ENCODE data around the gene SLC38A7. TPM values are rescaled to one million over a fixed set of nuclear protein-coding genes. Genes with fewer than 3 reads are reported as not detected.

SLC38A7 gene
- total and polyA plus RNA-seq, 2 of the 13 experiments (the other 11 are each of a cell fraction or from before 2014, with no cell fraction given): 13.2 to 14.1 TPM

DNA sequence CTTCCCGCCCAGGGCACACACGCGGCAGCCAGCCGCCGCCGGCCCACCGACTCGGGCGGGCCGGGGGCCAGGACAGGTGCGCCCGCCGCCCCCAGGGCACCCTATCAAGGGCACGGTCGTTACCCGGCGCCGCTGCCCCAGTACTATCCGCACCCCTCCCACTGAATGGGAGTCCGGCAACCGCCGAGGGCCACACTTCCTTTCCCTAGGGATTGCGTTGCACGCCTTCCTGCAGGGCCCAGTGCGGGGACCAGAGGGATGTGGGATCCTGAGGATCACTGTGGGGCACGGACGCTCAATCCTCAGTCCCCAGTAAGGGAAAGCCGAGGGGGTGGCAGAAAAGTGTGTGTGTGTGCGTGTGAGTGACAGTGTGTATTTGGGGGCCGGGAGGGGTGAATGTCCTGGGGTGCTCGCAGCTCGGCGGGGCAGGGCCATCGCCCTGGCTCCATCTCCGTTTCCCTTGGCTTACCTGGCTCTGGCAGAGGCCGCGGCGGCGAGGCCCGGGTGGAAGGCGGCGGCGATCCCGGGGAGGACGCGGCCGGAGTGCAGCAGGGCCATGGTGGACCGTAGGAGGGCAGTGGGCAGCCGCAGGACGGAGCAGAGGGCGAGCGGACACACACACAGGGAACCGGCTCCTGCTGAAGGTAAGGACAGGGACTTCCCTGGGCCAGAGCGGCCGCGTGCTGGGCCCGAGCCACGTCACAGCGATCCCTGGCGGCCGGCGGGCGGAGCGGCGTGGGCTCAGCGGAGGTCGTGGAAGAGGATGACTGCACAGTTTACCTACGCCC lies 49.3 kb upstream of the SLC38A7 start, which contains the start of gene GOT2 (continued):
- TF ChIP-seq TGIF2 (CRISPR knock-in tag; IDR thresholded peaks at IDR 0.05): peak; percentile 95
- peak; percentile 94 for TF ChIP-seq NFE2 (CRISPR knock-in tag; IDR thresholded peaks at IDR 0.05)
- TF ChIP-seq, protein P1, sequence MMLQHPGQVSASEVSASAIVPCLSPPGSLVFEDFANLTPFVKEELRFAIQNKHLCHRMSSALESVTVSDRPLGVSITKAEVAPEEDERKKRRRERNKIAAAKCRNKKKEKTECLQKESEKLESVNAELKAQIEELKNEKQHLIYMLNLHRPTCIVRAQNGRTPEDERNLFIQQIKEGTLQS (CRISPR knock-in tag; IDR thresholded peaks at IDR 0.05): peak; percentile 56
- TF ChIP-seq WIZ (CRISPR knock-in tag; IDR thresholded peaks at IDR 0.05): peak; percentile 91; the same call in 1 of the 2 replicates
- no peak for TF ChIP-seq REXO4 (CRISPR knock-in tag; IDR thresholded peaks at IDR 0.05; ENCODE audit: borderline replicate concordance)
- TF ChIP-seq NFKB2 (CRISPR knock-in tag; IDR thresholded peaks at IDR 0.05; ENCODE audit: borderline replicate concordance): peak; percentile 97
- no peak for TF ChIP-seq PHB2 (IDR thresholded peaks at IDR 0.05; ENCODE audit: partially characterized antibody)
- TF ChIP-seq, protein P2, sequence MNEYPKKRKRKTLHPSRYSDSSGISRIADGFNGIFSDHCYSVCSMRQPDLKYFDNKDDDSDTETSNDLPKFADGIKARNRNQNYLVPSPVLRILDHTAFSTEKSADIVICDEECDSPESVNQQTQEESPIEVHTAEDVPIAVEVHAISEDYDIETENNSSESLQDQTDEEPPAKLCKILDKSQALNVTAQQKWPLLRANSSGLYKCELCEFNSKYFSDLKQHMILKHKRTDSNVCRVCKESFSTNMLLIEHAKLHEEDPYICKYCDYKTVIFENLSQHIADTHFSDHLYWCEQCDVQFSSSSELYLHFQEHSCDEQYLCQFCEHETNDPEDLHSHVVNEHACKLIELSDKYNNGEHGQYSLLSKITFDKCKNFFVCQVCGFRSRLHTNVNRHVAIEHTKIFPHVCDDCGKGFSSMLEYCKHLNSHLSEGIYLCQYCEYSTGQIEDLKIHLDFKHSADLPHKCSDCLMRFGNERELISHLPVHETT (CRISPR knock-in tag; conservative IDR thresholded peaks at IDR 0.05): peak; percentile 70; the same call in 1 of the 2 replicates
- TF ChIP-seq GATAD2A (CRISPR knock-in tag; IDR thresholded peaks at IDR 0.05): peak; percentile 88
- peak; percentile 51; the same call in 1 of the 2 replicates for TF ChIP-seq ZNF749 (CRISPR knock-in tag; IDR thresholded peaks at IDR 0.05; ENCODE audit: borderline replicate concordance)
- TF ChIP-seq PHF5A (CRISPR knock-in tag; IDR thresholded peaks at IDR 0.05; ENCODE audit: low read depth, unreplicated experiment): peak; percentile 83
- 0 out of 2 replicates have a peak, but pooled peaks have one; percentile 22 for TF ChIP-seq ZNF75D (CRISPR knock-in tag; IDR thresholded peaks at IDR 0.05; ENCODE audit: borderline replicate concordance)
- TF ChIP-seq XRCC5 (optimal IDR thresholded peaks at IDR 0.05; ENCODE audit: low read length): peak; percentile 99
- TF ChIP-seq, protein P3, sequence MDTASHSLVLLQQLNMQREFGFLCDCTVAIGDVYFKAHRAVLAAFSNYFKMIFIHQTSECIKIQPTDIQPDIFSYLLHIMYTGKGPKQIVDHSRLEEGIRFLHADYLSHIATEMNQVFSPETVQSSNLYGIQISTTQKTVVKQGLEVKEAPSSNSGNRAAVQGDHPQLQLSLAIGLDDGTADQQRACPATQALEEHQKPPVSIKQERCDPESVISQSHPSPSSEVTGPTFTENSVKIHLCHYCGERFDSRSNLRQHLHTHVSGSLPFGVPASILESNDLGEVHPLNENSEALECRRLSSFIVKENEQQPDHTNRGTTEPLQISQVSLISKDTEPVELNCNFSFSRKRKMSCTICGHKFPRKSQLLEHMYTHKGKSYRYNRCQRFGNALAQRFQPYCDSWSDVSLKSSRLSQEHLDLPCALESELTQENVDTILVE (CRISPR knock-in tag; IDR thresholded peaks at IDR 0.05): peak; percentile 91
- peak; percentile 76; the same call in 1 of the 2 replicates for TF ChIP-seq ZNF235 (CRISPR knock-in tag; IDR thresholded peaks at IDR 0.05; ENCODE audit: borderline replicate concordance)
- TF ChIP-seq, protein P4, sequence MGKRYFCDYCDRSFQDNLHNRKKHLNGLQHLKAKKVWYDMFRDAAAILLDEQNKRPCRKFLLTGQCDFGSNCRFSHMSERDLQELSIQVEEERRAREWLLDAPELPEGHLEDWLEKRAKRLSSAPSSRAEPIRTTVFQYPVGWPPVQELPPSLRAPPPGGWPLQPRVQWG (CRISPR knock-in tag; IDR thresholded peaks at IDR 0.05; ENCODE audit: borderline replicate concordance, low read depth): no peak
- TF ChIP-seq FOXA1 (IDR thresholded peaks at IDR 0.05): no peak
- TF ChIP-seq FOXA1 (CRISPR knock-in tag; IDR thresholded peaks at IDR 0.05): peak; percentile 74
- TF ChIP-seq, protein P5, sequence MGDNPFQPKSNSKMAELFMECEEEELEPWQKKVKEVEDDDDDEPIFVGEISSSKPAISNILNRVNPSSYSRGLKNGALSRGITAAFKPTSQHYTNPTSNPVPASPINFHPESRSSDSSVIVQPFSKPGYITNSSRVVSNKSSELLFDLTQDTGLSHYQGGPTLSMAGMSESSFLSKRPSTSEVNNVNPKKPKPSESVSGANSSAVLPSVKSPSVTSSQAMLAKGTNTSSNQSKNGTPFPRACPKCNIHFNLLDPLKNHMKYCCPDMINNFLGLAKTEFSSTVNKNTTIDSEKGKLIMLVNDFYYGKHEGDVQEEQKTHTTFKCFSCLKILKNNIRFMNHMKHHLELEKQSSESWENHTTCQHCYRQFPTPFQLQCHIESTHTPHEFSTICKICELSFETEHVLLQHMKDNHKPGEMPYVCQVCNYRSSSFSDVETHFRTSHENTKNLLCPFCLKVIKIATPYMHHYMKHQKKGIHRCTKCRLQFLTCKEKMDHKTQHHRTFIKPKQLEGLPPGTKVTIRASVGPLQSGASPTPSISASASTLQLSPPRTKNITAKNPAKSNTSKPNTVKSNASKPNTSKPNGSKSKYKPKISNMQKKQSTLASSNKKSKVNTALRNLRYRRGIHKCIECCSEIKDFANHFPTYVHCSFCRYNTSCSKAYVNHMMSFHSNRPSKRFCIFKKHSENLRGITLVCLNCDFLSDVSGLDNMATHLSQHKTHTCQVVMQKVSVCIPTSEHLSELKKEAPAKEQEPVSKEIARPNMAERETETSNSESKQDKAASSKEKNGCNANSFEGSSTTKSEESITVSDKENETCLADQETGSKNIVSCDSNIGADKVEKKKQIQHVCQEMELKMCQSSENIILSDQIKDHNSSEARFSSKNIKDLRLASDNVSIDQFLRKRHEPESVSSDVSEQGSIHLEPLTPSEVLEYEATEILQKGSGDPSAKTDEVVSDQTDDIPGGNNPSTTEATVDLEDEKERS (CRISPR knock-in tag; IDR thresholded peaks at IDR 0.05): peak; percentile 96
- TF ChIP-seq, protein P6, sequence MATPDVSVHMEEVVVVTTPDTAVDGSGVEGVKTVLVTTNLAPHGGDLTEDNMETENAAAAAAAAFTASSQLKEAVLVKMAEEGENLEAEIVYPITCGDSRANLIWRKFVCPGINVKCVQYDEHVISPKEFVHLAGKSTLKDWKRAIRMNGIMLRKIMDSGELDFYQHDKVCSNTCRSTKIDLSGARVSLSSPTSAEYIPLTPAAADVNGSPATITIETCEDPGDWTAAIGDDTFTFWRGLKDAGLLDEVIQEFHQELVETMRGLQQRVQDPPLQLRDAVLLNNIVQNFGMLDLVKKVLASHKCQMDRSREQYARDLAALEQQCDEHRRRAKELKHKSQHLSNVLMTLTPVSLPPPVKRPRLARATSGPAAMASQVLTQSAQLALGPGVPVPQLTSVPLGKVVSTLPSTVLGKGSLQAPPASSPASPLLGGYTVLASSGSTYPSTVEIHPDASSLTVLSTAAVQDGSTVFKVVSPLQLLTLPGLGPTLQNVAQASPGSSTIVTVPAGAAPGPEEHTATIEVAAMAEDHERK (CRISPR knock-in tag; IDR thresholded peaks at IDR 0.05; ENCODE audit: low read depth): peak; percentile 34; the same call in 1 of the 2 replicates
- peak; percentile 88 for TF ChIP-seq NFIB (CRISPR knock-in tag; IDR thresholded peaks at IDR 0.05; ENCODE audit: borderline replicate concordance)
- TF ChIP-seq ZNF24 (IDR thresholded peaks at IDR 0.05): no peak
- no peak for TF ChIP-seq ATRX (CRISPR knock-in tag; IDR thresholded peaks at IDR 0.05; ENCODE audit: borderline replicate concordance)

All from HepG2 (cell line).